Measurements from ENCODE around the gene IL17RD. TPM values are rescaled to one million over a fixed set of nuclear protein-coding genes. Genes with fewer than 3 reads are reported as not detected.

Gene IL17RD
- polyA plus RNA-seq, 1 of the 3 experiments (the other 2 are of a cell fraction): 2.4 TPM

- CTCF ChIA-PET: interaction anchor here (1.8 to 2.1 kb wide), 2 partner anchors 86 to 88 kb away, joined by 4 to 11 read pairs; no protein-coding TSS in a partner anchor
- no peak overlapping the region for H3K27ac ChIP-seq (ENCODE audit: low read depth in 2 of 2, low read length in 1 of 2)
- H3F3A ChIP-seq (replicated peaks; ENCODE audit: insufficient read depth): no peaks in the 10 kb centered on the region
- H3K9ac ChIP-seq: no peak overlapping the region
- H3K27me3 ChIP-seq (ENCODE audit: insufficient read depth): no peaks in the 10 kb centered on the region
- no peak for DNase-seq
- WGBS (ENCODE audit: low lambda C conversion rate): 100% methylated on average over 3 of the region's 3 CpGs
- no peaks in the 10 kb centered on the region for H3K79me2 ChIP-seq (ENCODE audit: insufficient read depth)
- H3K4me3 ChIP-seq (ENCODE audit: low read depth in 2 of 2, low read length in 1 of 2): no peak overlapping the region
- no peaks in the 10 kb centered on the region for H3K9me2 ChIP-seq
- TF ChIP-seq RXRA (IDR thresholded peaks at IDR 0.05; ENCODE audit: borderline replicate concordance, low read depth): no peak
- no peak for TF ChIP-seq CHD2 (IDR thresholded peaks at IDR 0.05; ENCODE audit: low read length, partially characterized antibody)
- TF ChIP-seq REST (IDR thresholded peaks at IDR 0.05; ENCODE audit: low read depth, low read length): no peak
- no peak for TF ChIP-seq SIN3A (IDR thresholded peaks at IDR 0.05; ENCODE audit: borderline replicate concordance, low read depth, low read length)
- H4K20me1 ChIP-seq (ENCODE audit: insufficient read depth): no peaks in the 10 kb centered on the region
- POLR2A ChIA-PET: no interaction called here
- H3K9me3 ChIP-seq: no peaks in the 10 kb centered on the region
- no peaks in the 10 kb centered on the region for H3K36me3 ChIP-seq (replicated peaks in 1 of 2; ENCODE audit: control insufficient read depth in 1 of 2, insufficient read depth in 2 of 2, low read length in 1 of 2)
- no peak overlapping the region for H2AFZ ChIP-seq (ENCODE audit: low read depth)
- H3K4me2 ChIP-seq: no peak overlapping the region
- H3K4me1 ChIP-seq (ENCODE audit: control insufficient read depth in 1 of 2, insufficient read depth in 2 of 2, low read depth in 1 of 2, low read length in 1 of 2): peaks cover 0 to 9% of the 10 kb centered on the region in 2 experiments; a peak in 1 of 4 replicates
Observed at GRCh38 chr3:57081173-57081572, 84.0 kb downstream of the IL17RD start.

DNA sequence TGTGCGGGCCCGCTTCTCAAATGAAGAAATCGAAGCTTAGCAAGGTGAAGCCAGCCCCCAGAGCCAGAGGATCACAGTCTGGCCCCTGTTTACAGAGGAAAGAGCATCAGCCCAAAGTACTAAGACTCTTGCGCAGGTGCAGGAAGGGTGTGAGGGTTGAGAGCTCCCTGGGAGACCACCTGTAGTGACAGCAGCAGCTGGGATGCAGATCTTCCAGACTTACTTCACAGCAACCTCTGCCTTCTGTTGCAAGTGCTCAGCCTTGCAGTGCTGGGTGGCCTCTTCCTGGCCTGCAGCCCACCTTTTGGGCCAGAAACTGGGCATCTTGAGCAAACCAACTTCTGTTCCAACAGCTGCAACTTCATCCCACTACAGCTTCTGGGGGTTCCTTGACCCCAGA, 85.0 kb downstream of the IL17RD start:
- Histone ChIP-seq H4K20me1 (ENCODE audit: insufficient read depth) (no peaks in the 10 kb centered on the region), H3K27ac (ENCODE audit: low read depth in 2 of 2, low read length in 1 of 2) (no peak overlapping the region), H3K4me3 (ENCODE audit: low read depth in 2 of 2, low read length in 1 of 2) (no peak overlapping the region), H3F3A (replicated peaks; ENCODE audit: insufficient read depth) (no peaks in the 10 kb centered on the region), H3K27me3 (ENCODE audit: insufficient read depth) (no peaks in the 10 kb centered on the region), H3K36me3 (replicated peaks in 1 of 2; ENCODE audit: control insufficient read depth in 1 of 2, insufficient read depth in 2 of 2, low read length in 1 of 2) (no peaks in the 10 kb centered on the region), H2AFZ (ENCODE audit: low read depth) (no peak overlapping the region), H3K4me2 (no peak overlapping the region), H3K9me2 (no peaks in the 10 kb centered on the region), H3K79me2 (ENCODE audit: insufficient read depth) (no peaks in the 10 kb centered on the region), H3K4me1 (ENCODE audit: control insufficient read depth in 1 of 2, insufficient read depth in 2 of 2, low read depth in 1 of 2, low read length in 1 of 2) (peaks cover 0 to 9% of the 10 kb centered on the region in 2 experiments; a peak in 1 of 4 replicates), H3K9me3 (no peaks in the 10 kb centered on the region), H3K9ac (no peak overlapping the region)
- no peak for DNase-seq
- no peak for TF ChIP-seq SMC3 (IDR thresholded peaks at IDR 0.05; ENCODE audit: low read depth, low read length)
- TF ChIP-seq FOXJ3 (CRISPR knock-in tag; IDR thresholded peaks at IDR 0.05): no peak
- no peak for TF ChIP-seq TEAD4 (IDR thresholded peaks at IDR 0.05; ENCODE audit: borderline replicate concordance, insufficient read depth)
- no peak for TF ChIP-seq USF2 (IDR thresholded peaks at IDR 0.05; ENCODE audit: borderline replicate concordance, low read depth, low read length)
- TF ChIP-seq ZBTB33 (IDR thresholded peaks at IDR 0.05; ENCODE audit: borderline replicate concordance, low read depth): no peak
- no peak for TF ChIP-seq TCF12 (IDR thresholded peaks at IDR 0.05)
- TF ChIP-seq, protein P1, sequence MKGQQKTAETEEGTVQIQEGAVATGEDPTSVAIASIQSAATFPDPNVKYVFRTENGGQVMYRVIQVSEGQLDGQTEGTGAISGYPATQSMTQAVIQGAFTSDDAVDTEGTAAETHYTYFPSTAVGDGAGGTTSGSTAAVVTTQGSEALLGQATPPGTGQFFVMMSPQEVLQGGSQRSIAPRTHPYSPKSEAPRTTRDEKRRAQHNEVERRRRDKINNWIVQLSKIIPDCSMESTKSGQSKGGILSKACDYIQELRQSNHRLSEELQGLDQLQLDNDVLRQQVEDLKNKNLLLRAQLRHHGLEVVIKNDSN (IDR thresholded peaks at IDR 0.05; ENCODE audit: borderline replicate concordance, low read depth): no peak
- TF ChIP-seq RFX5 (IDR thresholded peaks at IDR 0.05; ENCODE audit: low read length): no peak
- no peak for TF ChIP-seq RAD21 (IDR thresholded peaks at IDR 0.05; ENCODE audit: low read length)
- WGBS (ENCODE audit: low lambda C conversion rate): 92% methylated on average over 4 of the region's 4 CpGs
- CTCF ChIA-PET: interaction anchor here (0.8 to 2.1 kb wide), 4 partner anchors 85 to 143 kb away, joined by 3 to 11 read pairs (median 4); no protein-coding TSS in a partner anchor
- POLR2A ChIA-PET: no interaction called here

All from SK-N-SH (cell line).